ENCODE data around the gene CDKN2B-AS1.

Gene CDKN2B-AS1

GRCh38 chr9:22112870-22113821 lies 118.6 kb downstream of the CDKN2B-AS1 start:
- in situ Hi-C loops (cut with MboI; ENCODE audit: low sequenced_read_pairs): no loop called here

GRCh38 chr9:22114956-22115355 lies 120.4 kb downstream of the CDKN2B-AS1 start:
- in situ Hi-C loops (cut with MboI; ENCODE audit: low sequenced_read_pairs): no loop called here

DNA sequence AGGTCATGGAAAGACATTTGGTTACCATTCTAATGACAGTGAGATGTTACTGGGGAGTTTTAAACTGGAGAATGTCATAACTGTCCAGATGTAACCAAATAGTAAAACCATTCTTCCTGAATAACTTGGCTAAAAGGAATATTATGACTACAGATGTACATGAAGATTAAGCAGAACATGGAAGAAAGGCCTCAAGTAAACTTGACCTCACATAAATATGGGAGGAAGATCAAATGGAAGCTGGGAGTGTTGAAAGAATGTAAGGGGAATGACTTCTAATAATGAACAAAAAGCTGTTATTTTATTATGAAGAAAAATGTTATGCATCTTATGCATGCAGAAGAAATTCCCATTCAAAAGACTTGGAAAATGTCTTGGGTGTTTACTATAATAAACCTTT lies 122.2 kb downstream of the CDKN2B-AS1 start:
- in situ Hi-C loops (cut with MboI; ENCODE audit: low sequenced_read_pairs): no loop called here

- in situ Hi-C loops (cut with MboI; ENCODE audit: low sequenced_read_pairs): no loop called here
Observed at GRCh38 chr9:22117511-22118384, 123.2 kb downstream of the CDKN2B-AS1 start.

DNA sequence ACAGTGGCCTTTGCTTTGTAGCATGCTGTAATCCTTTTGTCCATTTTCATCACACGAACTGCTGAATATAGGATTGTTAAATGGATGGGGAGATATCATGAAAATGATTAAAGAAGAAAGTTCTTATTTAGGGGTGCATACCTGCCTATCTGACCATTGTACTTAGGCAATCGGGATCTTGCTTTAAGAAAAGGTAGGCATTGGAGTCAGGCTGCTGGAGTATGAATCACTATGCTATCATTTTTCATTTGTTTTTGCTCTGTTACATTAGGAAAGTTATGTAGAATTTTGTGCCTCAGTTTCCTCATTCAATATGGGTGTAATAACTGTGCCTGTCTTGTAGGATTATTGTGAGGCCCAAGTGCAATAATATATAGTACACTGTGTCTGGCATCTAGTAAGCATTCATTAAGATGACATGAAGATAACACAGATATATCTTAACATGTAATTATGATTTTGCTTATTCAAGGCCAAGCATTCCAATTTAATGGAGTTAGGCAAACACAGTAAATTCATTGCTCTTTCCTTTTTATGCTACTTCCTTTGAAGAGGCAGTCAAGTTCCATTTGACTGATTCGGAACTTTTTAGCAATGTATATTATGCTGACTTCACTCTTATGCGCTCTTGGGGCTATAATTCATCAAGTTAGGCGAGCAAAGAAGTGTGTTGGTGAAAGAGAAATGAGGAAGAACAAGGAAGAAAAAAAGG lies 124.4 kb downstream of the CDKN2B-AS1 start:
- in situ Hi-C loops (cut with MboI; ENCODE audit: low sequenced_read_pairs): no loop called here

- in situ Hi-C loops (cut with MboI; ENCODE audit: low sequenced_read_pairs): no loop called here
Observed at GRCh38 chr9:22119522-22120158, 125.0 kb downstream of the CDKN2B-AS1 start.

- in situ Hi-C loops (cut with MboI; ENCODE audit: low sequenced_read_pairs): no loop called here
Observed at GRCh38 chr9:22120159-22120549, 125.6 kb downstream of the CDKN2B-AS1 start.

GRCh38 chr9:22120595-22120994 lies 126.0 kb downstream of the CDKN2B-AS1 start:
- in situ Hi-C loops (cut with MboI; ENCODE audit: low sequenced_read_pairs): no loop called here

- in situ Hi-C loops (cut with MboI; ENCODE audit: low sequenced_read_pairs): no loop called here
Observed at GRCh38 chr9:22124263-22125011, 129.8 kb downstream of the CDKN2B-AS1 start.

DNA sequence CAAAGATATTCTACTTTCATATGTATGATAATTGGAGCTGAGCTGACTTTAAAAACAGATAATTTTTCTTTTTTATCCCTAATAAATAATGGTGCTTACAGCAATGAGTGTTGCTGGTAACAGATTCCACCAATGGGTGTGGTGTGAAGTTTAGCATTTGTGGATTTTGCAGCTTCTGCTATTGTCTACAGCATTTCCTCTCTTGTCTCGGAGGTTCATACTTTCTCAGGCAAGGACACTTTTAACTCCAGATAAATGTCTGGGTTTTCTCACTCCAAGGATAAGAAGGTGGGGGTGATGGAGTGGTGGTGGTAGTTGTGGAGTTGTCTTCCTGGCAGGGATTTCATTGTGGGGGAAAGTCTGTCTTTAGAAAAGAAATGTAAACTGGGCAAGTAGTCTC lies 134.5 kb downstream of the CDKN2B-AS1 start:
- in situ Hi-C loops (cut with MboI; ENCODE audit: low sequenced_read_pairs): no loop called here

DNA sequence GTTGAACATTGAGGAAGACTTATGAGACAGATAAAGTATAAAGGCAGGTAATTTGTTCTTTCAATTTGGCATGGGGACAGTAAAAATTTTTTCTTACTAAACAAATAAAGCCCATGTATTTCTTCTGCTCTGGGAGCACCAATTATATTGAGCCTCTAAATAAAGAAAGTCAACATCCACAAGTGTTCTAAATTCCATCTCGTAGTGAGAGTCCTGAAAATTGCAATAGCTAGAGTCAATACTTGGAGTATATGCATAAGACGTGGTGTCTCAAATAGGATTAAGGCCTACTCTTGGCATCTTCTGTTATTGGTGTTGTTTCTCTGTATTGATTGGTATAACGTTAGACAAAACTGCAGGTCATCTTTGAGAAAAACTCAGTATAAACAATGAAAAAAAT lies 135.0 kb downstream of the CDKN2B-AS1 start:
- in situ Hi-C loops (cut with MboI; ENCODE audit: low sequenced_read_pairs): no loop called here

DNA sequence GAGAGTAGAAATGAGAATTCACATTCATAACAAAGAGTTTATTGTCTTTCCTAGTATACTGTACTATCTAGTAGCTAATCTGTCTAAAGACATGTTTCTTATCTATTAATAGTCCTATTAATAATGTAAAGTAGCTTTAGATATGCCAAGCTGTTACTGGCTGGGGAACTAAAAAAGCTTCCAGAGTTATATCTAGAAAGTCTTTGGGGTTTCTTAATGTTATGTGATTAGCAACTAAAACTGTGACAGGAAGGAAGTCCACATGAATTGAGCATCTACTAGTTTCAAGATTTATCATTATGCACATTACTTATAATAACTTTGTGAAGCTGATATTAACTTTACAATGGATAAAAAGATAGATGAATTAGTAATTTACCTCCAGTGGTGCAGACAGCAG lies 137.2 kb downstream of the CDKN2B-AS1 start:
- in situ Hi-C loops (cut with MboI; ENCODE audit: low sequenced_read_pairs): no loop called here

GRCh38 chr9:22134390-22134789 lies 139.8 kb downstream of the CDKN2B-AS1 start:
- in situ Hi-C loops (cut with MboI; ENCODE audit: low sequenced_read_pairs): no loop called here

GRCh38 chr9:22136461-22137096 lies 142.0 kb downstream of the CDKN2B-AS1 start:
- in situ Hi-C loops (cut with MboI; ENCODE audit: low sequenced_read_pairs): no loop called here

GRCh38 chr9:22138956-22139660 lies 144.5 kb downstream of the CDKN2B-AS1 start:
- in situ Hi-C loops (cut with MboI; ENCODE audit: low sequenced_read_pairs): no loop called here

DNA sequence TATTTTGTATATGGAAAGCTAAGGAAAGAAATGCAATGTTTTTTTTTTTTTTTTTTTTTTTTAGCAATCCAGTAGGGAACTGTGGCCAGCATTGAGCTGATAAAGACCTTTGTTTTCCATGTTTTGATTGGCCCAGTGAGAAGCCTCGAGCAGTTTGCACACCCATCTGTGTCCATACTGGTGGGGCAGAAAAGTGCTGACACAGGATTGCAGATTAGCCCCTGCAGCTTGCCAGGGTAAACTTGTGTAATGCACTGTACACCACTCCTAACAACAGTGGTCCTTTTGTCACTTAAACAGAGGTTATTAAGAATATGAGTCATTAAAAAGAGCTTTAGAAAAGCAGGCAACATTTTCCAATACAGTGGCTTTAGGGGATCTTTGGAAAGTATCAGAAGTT lies 147.3 kb downstream of the CDKN2B-AS1 start:
- in situ Hi-C loops (cut with MboI; ENCODE audit: low sequenced_read_pairs): no loop called here

- in situ Hi-C loops (cut with MboI; ENCODE audit: low sequenced_read_pairs): no loop called here
Observed at GRCh38 chr9:22142671-22143070, 148.1 kb downstream of the CDKN2B-AS1 start.

- in situ Hi-C loops (cut with MboI; ENCODE audit: low sequenced_read_pairs): no loop called here
Observed at GRCh38 chr9:22143799-22144625, 149.4 kb downstream of the CDKN2B-AS1 start.

Data from HL-60/S4 (cell line).